ENCODE data around the gene OR4L1. TPM values are rescaled to one million over a fixed set of nuclear protein-coding genes. Genes with fewer than 3 reads are reported as not detected.

The OR4L1 gene
- total RNA-seq, 2 experiments from 2014 or later: not detected

Other genes with a start within 250 kb of the OR4L1 start
- gene OR4K2, start 184.9 kb upstream of the OR4L1 start, total RNA-seq: not detected
- not detected for gene OR4K5, start 139.4 kb upstream of the OR4L1 start, total RNA-seq
- gene OR4K1, start 129.1 kb upstream of the OR4L1 start, total RNA-seq: not detected
- gene OR4K15, start 84.5 kb upstream of the OR4L1 start, total RNA-seq: not detected
- gene OR4Q2, start 57.9 kb upstream of the OR4L1 start, total RNA-seq: not detected
- gene OR4K14, start 40.7 kb upstream of the OR4L1 start, total RNA-seq: not detected
- gene OR4K13, start 24.0 kb upstream of the OR4L1 start, total RNA-seq: not detected
- gene OR4K17, start 50.7 kb downstream of the OR4L1 start, total RNA-seq: not detected
- not detected for gene OR4N5, start 78.8 kb downstream of the OR4L1 start, total RNA-seq
- gene OR11G2, start 130.9 kb downstream of the OR4L1 start, total RNA-seq: not detected
- not detected for gene OR11H6, start 163.7 kb downstream of the OR4L1 start, total RNA-seq
- gene OR11H7, start 168.9 kb downstream of the OR4L1 start, total RNA-seq: not detected
- not detected for gene OR11H4, start 179.2 kb downstream of the OR4L1 start, total RNA-seq
- 10 to 100 TPM; 15.2 to 18.5 TPM for gene TTC5, start 245.9 kb downstream of the OR4L1 start, total RNA-seq